CD14-positive monocyte (primary cell): Measurements from ENCODE around the gene TLR6. TPM values are rescaled to one million over a fixed set of nuclear protein-coding genes. Genes with fewer than 3 reads are reported as not detected.

Experiments used
- DNase-seq, 3 donors: peaks; one replicate each; pipeline ENCODE4 v3.0.0-alpha.2; 2011 to 2022
- H2AFZ ChIP-seq: 2 replicates; pipeline ENCODE4 v1.6.0; 2012; ENCODE audit warnings: mild to moderate bottlenecking, low read depth, low read length, inconsistent platforms; ENCODE audit not compliant: insufficient read depth, poor library complexity, severe bottlenecking
- H3K27ac ChIP-seq, 2 donors: 1 replicate in 1 of 2; 2 replicates in 1 of 2; pipeline ENCODE4 v1.5.1; 2012 to 2013; ENCODE audit warnings: low read length in 2 of 2, control low read depth in 1 of 2, inconsistent platforms in 1 of 2, low read depth in 1 of 2, mild to moderate bottlenecking in 1 of 2
- H3K27me3 ChIP-seq, 2 donors: one replicate each; pipeline versions ENCODE4 v1.6.0 to v1.6.1; 2011 to 2013; ENCODE audit warnings: low read length in 2 of 2; ENCODE audit not compliant: control insufficient read depth in 2 of 2, insufficient read depth in 2 of 2
- H3K36me3 ChIP-seq, 2 donors: replicated peaks in 1 of 2; 1 replicate in 1 of 2; 2 replicates in 1 of 2; pipeline versions ENCODE4 v1.5.1 to v1.6.1; 2012 to 2013; ENCODE audit warnings: low read length in 2 of 2, control low read depth in 1 of 2, inconsistent platforms in 1 of 2, mild to moderate bottlenecking in 1 of 2; ENCODE audit not compliant: insufficient read depth in 2 of 2, control insufficient read depth in 1 of 2
- H3K4me1 ChIP-seq, 2 donors: 1 replicate in 1 of 2; 2 replicates in 1 of 2; pipeline versions ENCODE4 v1.5.1 to v1.6.1; 2012 to 2013; ENCODE audit warnings: low read length in 2 of 2, control low read depth in 1 of 2, inconsistent platforms in 1 of 2, mild to moderate bottlenecking in 1 of 2, moderate library complexity in 1 of 2; ENCODE audit not compliant: insufficient read depth in 2 of 2, control insufficient read depth in 1 of 2
- H3K4me2 ChIP-seq: replicated peaks from 2 replicates; pipeline ENCODE3; 2012; ENCODE audit warnings: low read length, moderate library complexity, mild to moderate bottlenecking; ENCODE audit not compliant: poor library complexity, severe bottlenecking; ENCODE audit errors: extremely low read depth
- H3K4me3 ChIP-seq, 3 experiments: fragments of 200-600 bp in 1 of 3; sonication (generic) in 1 of 3; replicated peaks in 1 of 3; 1 replicate in 2 of 3; 2 replicates in 1 of 3; pipeline ENCODE4 v1.5.1; 2011 to 2013; ENCODE audit warnings: low read length in 3 of 3, mild to moderate bottlenecking in 3 of 3, control low read depth in 2 of 3, low read depth in 2 of 3, inconsistent platforms in 1 of 3, moderate library complexity in 1 of 3
- H3K79me2 ChIP-seq: 2 replicates; pipeline ENCODE4 v1.6.0; 2012; ENCODE audit warnings: mild to moderate bottlenecking, control low read depth, inconsistent platforms, low read length, moderate library complexity; ENCODE audit not compliant: insufficient read depth
- H3K9ac ChIP-seq: 2 replicates; pipeline ENCODE4 v1.6.0; 2017; ENCODE audit warnings: low read length, mild to moderate bottlenecking; ENCODE audit not compliant: insufficient read depth, poor library complexity, severe bottlenecking
- H3K9me3 ChIP-seq, 2 donors: replicated peaks in 1 of 2; 1 replicate in 1 of 2; 2 replicates in 1 of 2; pipeline versions ENCODE4 v1.5.1 to v1.6.1; 2012 to 2013; ENCODE audit warnings: low read length in 2 of 2, control low read depth in 1 of 2; ENCODE audit not compliant: control insufficient read depth in 1 of 2, insufficient read depth in 1 of 2
- H4K20me1 ChIP-seq: 2 replicates; pipeline ENCODE4 v1.6.0; 2012; ENCODE audit warnings: mild to moderate bottlenecking, low read length, control low read depth, moderate library complexity; ENCODE audit not compliant: insufficient read depth
- H3K27ac Mint-ChIP-seq, 7 donors: one replicate each; pipeline ENCODE4 v1.8.0; 2020; ENCODE audit warnings: mild to moderate bottlenecking in 7 of 7, mixed read lengths in 7 of 7, moderate library complexity in 6 of 7, inconsistent platforms in 2 of 7
- H3K27me3 Mint-ChIP-seq, 3 donors: one replicate each; pipeline ENCODE4 v1.8.0; 2021 to 2022; ENCODE audit warnings: low read depth in 3 of 3, mild to moderate bottlenecking in 3 of 3, mixed read lengths in 3 of 3, moderate library complexity in 3 of 3, inconsistent platforms in 1 of 3
- H3K36me3 Mint-ChIP-seq, 2 donors: one replicate each; pipeline ENCODE4 v1.8.0; 2020; ENCODE audit warnings: mixed read lengths in 2 of 2, inconsistent platforms in 1 of 2, mild to moderate bottlenecking in 1 of 2
- H3K4me1 Mint-ChIP-seq: one replicate; pipeline ENCODE4 v1.8.0; 2020; ENCODE audit warnings: mild to moderate bottlenecking, mixed read lengths
- H3K4me3 Mint-ChIP-seq, 2 donors: one replicate each; pipeline ENCODE4 v1.8.0; 2020; ENCODE audit warnings: mild to moderate bottlenecking in 2 of 2, mixed read lengths in 2 of 2, moderate library complexity in 1 of 2
- H3K9me3 Mint-ChIP-seq, 7 donors: one replicate each; pipeline ENCODE4 v1.8.0; 2020 to 2022; ENCODE audit warnings: mixed read lengths in 7 of 7, mild to moderate bottlenecking in 6 of 7, moderate library complexity in 6 of 7, inconsistent platforms in 2 of 7
- WGBS: methylation state at CpG from one replicate; pipeline ENCODE4 v1.1.5; 2013; ENCODE audit warnings: missing lambda C conversion rate; ENCODE audit not compliant: insufficient coverage; 5-methylcytosine and 5-hydroxymethylcytosine counted together
- intact Hi-C, 2 donors: fragments of 100-400 bp; cut with micrococcal nuclease; formaldehyde crosslinking; loops; one replicate each; pipeline versions ENCODE4 v1.15.0 to v1.15.1; 2023
- polyA plus RNA-seq, 3 donors: library from polyadenylated mRNA; depleted of rRNA in 1 of 3; unstranded in 2 of 3; stranded (reverse) in 1 of 3; fragments of 300-500 nt in 2 of 3; fragments of >200 nt in 1 of 3; fragmentation: Illumina TruSeq in 2 of 3; gene quantifications; 1 replicate in 2 of 3; 2 replicates in 1 of 3; pipeline ENCODE4 v1.2.3, GENCODE V29; 2012 to 2021
- TF ChIP-seq, protein P1 (sequence below): fragments of 200-600 bp; IDR thresholded peaks from one replicate; pipeline ENCODE4 v1.8.0; 2022; ENCODE audit warnings: antibody characterized with exemption, mild to moderate bottlenecking

Gene TLR6
- polyA plus RNA-seq, 3 donors = 7.7 to 12.7 (median 11.5) TPM

DNA sequence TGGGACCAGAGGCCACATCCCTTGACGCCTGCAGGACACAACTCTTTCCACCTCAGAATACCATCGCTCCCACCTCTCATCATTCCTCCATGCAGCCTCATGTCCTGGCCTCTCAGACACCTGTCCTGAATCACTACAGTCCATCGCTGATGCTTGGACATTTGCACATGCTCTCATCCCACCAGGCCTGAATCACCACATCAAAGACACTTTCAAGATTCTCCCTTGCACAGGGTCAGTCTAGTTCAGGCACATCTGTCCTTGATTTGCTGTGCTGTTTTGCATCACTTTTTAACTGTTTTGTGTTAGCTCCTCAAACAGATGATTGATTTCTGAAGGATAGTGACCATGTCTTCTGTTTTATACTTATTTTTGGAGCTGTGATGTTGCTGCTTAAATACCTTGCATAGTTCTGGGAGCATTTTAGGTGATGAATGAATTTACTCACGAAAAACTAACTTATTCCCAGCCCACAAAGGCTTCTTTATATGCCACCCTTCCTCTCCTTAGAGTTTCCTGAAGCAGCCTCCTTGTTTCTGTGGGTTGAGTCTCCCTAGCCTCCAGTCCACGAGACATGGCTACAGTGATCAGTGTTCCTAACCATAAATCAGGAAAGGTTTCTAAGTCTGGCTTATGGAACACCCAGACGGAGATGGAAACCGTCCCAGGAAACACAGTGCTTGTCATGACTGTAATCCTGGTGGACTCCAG lies 13.6 kb upstream of the TLR6 start:
- Histone ChIP-seq H2AFZ (no peak overlapping the region), H3K9me3 (no peaks in the 10 kb centered on the region), H3K4me1 (peaks cover 25 to 29% of the 10 kb centered on the region in 2 donors), H3K27me3 (no peaks in the 10 kb centered on the region), H3K4me3 (no peak overlapping the region), H3K36me3 (peaks cover 0 to 16% of the 10 kb centered on the region in 2 donors), H3K4me2 (no peak overlapping the region), H3K9ac (no peak overlapping the region), H3K79me2 (peaks cover 15% of the 10 kb centered on the region), H4K20me1 (no peaks in the 10 kb centered on the region), H3K27ac (peak overlapping the region in 1 of 2 donors; percentile 18)
- Mint-ChIP-seq H3K27ac (no peak overlapping the region), H3K27me3 (no peaks in the 10 kb centered on the region), H3K9me3 (peaks cover 0 to 2% (median 0%) of the 10 kb centered on the region in 7 donors), H3K4me3 (no peak overlapping the region), H3K4me1 (peaks cover 45% of the 10 kb centered on the region), H3K36me3 (peaks cover 12 to 16% of the 10 kb centered on the region in 2 donors)
- no peak for DNase-seq
- WGBS = 80% methylated on average over 5 of the region's 7 CpGs
- TF ChIP-seq, protein P1, sequence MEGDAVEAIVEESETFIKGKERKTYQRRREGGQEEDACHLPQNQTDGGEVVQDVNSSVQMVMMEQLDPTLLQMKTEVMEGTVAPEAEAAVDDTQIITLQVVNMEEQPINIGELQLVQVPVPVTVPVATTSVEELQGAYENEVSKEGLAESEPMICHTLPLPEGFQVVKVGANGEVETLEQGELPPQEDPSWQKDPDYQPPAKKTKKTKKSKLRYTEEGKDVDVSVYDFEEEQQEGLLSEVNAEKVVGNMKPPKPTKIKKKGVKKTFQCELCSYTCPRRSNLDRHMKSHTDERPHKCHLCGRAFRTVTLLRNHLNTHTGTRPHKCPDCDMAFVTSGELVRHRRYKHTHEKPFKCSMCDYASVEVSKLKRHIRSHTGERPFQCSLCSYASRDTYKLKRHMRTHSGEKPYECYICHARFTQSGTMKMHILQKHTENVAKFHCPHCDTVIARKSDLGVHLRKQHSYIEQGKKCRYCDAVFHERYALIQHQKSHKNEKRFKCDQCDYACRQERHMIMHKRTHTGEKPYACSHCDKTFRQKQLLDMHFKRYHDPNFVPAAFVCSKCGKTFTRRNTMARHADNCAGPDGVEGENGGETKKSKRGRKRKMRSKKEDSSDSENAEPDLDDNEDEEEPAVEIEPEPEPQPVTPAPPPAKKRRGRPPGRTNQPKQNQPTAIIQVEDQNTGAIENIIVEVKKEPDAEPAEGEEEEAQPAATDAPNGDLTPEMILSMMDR = no peak
- intact Hi-C loops = loop anchor here in 1 of 2 donors (10.0 kb wide), 1 partner anchor 185 kb away; no protein-coding TSS in a partner anchor

DNA sequence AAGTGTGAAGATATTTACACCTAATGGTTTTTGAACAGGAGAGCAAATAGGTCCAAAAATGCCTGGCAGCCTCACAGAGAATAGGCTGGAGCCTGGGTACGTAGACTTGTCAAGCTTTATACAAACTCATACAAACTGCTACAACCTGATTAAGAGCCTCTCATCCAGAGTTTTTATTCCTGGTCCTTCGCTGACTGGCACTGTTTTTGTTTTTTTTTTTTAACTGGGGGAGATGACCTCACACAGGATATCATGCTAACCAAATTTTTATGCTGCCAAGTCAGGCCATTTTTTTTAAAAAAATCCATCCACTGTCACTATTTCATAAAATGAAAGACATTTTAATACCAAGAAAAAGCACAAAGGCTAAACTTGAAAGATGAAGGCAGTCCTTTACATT lies 12.9 kb upstream of the TLR6 start:
- no peak overlapping the region for H3K4me2 ChIP-seq
- H3K9me3 ChIP-seq = no peaks in the 10 kb centered on the region
- H3K4me1 Mint-ChIP-seq = peaks cover 44% of the 10 kb centered on the region
- H3K79me2 ChIP-seq = peaks cover 15% of the 10 kb centered on the region
- peaks cover 26 to 31% of the 10 kb centered on the region in 2 donors for H3K4me1 ChIP-seq
- intact Hi-C loops = loop anchor here in 1 of 2 donors (10.0 kb wide), 1 partner anchor 795 kb away; no protein-coding TSS in a partner anchor
- H3K4me3 Mint-ChIP-seq = no peak overlapping the region
- no CpG with 5 or more reads among the region's 2 CpGs for WGBS
- no peaks in the 10 kb centered on the region for H4K20me1 ChIP-seq
- H3K9ac ChIP-seq = no peak overlapping the region
- H3K4me3 ChIP-seq = no peak overlapping the region
- peaks cover 0 to 16% of the 10 kb centered on the region in 2 donors for H3K36me3 ChIP-seq
- H3K36me3 Mint-ChIP-seq = peaks cover 10 to 14% of the 10 kb centered on the region in 2 donors
- DNase-seq = no peak
- no peaks in the 10 kb centered on the region for H3K9me3 Mint-ChIP-seq
- no peak overlapping the region for H3K27ac ChIP-seq
- no peaks in the 10 kb centered on the region for H3K27me3 Mint-ChIP-seq
- TF ChIP-seq, protein P1 = no peak
- H3K27ac Mint-ChIP-seq = peak overlapping the region in 1 of 7 donors; percentile 23
- no peak overlapping the region for H2AFZ ChIP-seq
- H3K27me3 ChIP-seq = no peaks in the 10 kb centered on the region
